Measurements from ENCODE around the gene SELE.

The SELE gene, protein sequence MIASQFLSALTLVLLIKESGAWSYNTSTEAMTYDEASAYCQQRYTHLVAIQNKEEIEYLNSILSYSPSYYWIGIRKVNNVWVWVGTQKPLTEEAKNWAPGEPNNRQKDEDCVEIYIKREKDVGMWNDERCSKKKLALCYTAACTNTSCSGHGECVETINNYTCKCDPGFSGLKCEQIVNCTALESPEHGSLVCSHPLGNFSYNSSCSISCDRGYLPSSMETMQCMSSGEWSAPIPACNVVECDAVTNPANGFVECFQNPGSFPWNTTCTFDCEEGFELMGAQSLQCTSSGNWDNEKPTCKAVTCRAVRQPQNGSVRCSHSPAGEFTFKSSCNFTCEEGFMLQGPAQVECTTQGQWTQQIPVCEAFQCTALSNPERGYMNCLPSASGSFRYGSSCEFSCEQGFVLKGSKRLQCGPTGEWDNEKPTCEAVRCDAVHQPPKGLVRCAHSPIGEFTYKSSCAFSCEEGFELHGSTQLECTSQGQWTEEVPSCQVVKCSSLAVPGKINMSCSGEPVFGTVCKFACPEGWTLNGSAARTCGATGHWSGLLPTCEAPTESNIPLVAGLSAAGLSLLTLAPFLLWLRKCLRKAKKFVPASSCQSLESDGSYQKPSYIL

DNA sequence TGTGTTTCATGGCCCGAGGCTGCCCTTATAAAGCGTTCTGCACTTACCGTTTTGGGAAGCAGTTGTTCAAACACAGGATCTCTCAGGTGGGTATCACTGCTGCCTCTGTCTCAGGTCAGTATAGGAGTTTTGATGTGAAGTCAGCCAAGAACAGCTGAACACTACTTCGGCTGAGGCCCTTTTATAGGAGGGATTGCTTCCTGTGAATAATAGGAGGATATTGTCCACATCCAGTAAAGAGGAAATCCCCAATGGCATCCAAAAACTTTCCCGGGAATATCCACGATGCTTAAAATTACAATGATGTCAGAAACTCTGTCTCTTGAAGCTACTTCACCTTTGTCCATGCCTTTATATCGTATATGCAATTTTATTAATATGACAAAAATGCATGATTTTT lies at the start of gene SELE:
Gene SELE, minus strand, starts transcription at position 156 of the 400 bp plus-strand sequence. CDS start 467 bp downstream, outside the sequence.
- no peak for DNase-seq

- DNase-seq, result no peak
These were observed 48.7 kb upstream of the SELE start for GRCh38 chr1:169782596-169782995.

- no peak for DNase-seq
These were observed 46.1 kb upstream of the SELE start for GRCh38 chr1:169779970-169780369.

DNA sequence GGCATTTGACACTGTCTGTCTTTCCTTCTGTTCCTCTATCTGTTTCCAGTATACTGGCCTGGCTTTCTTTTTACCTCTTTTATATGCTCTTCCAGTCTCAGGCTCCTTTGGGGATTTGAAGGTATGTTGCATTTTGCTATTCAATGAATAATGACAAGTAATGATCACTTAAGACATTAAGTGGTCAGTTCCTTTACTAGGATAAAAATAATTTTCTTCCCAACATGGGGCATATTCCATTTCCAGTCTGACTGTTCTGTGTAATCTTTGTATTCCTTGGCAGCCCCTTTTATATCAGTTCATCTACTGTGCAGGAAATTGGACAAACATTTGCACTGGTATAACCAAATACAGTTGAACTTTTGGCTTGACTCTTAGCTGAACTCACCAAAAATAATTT lies 45.3 kb upstream of the SELE start:
- DNase-seq, result no peak

DNA sequence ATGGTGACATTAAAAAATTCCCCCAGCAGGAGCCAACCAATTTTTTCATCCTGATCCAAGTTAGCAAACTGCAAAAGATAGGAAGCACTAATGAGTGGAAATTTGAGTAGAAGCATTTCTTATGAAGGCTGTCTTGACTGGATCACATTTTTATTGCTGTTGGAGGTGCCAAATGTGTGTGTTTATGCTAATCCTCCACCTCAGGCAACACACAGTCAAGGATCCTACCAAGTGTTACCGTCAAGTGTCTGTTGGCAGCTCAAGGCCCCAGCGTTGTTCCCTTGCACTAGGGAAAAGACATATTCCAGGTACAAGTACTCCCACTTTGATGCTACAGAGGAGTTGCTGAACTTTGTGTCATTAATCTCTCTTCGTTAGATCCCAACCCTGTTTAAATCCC lies 42.6 kb upstream of the SELE start:
- DNase-seq, result no peak

DNA sequence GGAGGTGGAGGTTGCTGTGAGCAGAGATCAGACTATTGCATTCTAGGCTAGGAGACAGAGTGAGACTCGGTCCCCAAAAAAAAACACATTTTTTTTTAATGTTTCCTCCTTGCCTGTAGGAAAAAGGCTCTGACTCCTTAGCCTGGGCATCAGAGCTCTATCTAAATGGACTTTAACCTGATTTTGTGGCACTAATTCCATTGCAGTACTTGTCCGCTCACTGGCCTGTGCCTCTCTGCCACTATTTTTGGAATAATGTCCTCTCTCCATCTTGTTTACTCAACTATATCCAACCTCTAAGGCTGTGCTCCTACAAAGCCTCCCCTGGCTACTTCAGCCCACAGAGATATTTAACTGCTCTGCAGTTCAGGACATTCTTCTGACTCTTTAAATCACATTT lies 34.3 kb upstream of the SELE start:
- no peak for DNase-seq

GRCh38 chr1:169765580-169766331 lies 31.9 kb upstream of the SELE start:
- no peak for DNase-seq

- no peak for DNase-seq
These were observed 31.0 kb upstream of the SELE start for GRCh38 chr1:169764919-169765318.

GRCh38 chr1:169762699-169763098 lies 28.8 kb upstream of the SELE start:
- no peak for DNase-seq

- no peak for DNase-seq
These were observed 25.2 kb upstream of the SELE start for GRCh38 chr1:169759038-169759437.

DNA sequence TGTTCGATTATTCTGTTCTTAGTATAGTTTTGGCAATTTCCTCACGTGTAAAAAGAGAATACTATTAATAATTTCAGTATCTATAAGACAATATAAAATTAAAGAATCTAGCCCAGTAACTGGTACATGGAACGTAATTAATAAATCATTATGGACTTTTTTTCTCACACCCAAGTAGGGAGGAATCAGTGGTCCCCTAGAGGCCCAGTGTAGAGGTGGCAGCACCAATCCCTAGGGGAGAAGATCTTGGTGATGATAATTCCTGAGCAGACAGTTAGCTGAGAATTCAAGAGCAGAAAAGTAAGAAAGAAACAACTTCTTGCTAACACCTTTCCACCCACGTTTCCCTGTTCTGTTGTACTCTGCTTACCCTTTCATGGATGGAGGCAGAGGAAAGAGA lies 19.7 kb upstream of the SELE start:
- DNase-seq, result no peak

- no peak for DNase-seq
These were observed 16.2 kb upstream of the SELE start for GRCh38 chr1:169750041-169750440.

GRCh38 chr1:169746550-169746949 lies 12.7 kb upstream of the SELE start:
- no peak for DNase-seq

DNA sequence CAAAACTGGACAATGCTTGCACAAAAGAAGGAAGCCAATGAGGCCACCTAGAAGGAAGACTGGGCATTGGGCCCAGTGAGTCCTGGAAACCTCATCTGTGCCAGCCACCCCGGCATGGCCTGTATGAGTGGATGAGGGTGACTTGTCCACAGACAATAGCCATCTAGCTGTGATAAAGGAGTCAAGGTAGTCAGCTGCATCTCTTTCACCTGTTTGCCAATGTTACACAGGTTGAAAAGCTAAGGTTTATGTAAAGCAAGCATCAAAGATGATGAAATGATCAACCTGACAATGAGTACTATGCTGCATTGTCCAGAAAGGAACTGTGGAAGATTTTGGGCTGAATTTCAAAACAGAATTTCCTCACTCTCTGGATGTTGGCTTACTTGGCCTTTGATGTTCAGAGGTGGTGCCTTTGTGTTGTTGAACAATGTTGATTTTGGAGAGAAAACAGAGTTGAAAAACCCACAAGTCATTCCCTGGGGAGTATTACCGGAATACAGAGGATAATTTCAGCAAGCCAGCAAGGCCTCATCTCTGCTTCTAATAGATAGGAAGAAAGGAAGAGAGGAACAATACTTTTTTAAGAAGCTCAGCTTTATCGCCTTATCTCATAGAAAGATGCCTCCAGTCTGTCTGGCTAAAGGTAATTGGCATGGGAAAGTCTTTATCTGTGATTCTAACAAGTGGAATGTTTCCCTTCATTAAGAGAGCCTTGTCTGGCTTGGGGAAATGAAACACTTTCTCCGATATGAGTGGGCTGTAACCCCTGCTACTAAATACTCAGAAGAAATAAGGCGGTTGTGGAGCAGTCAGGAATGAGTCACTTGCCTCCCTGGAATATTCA lies 11.4 kb upstream of the SELE start:
- DNase-seq, result no peak

GRCh38 chr1:169741666-169742394 lies 8.0 kb upstream of the SELE start:
- no peak for DNase-seq

DNA sequence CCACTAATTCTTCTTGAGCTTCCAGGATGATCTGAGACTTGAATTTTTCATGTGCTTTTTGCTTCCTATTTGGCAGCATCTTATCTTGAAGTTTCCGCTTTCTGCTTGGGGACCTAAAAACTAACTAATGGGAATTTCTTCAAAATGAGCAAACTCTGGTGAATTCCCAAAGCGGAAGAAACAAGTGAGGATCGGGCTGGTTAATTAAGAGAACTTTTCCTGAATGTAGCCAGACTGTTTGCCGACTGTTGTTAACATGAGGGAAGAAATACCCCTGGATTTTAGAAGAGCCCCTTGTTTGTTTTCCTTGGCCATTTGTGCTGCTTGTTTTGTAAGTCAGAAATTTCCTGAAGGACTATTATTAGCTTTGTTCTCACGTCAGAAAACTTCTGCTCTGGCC lies 6.1 kb upstream of the SELE start:
- DNase-seq, result no peak

DNA sequence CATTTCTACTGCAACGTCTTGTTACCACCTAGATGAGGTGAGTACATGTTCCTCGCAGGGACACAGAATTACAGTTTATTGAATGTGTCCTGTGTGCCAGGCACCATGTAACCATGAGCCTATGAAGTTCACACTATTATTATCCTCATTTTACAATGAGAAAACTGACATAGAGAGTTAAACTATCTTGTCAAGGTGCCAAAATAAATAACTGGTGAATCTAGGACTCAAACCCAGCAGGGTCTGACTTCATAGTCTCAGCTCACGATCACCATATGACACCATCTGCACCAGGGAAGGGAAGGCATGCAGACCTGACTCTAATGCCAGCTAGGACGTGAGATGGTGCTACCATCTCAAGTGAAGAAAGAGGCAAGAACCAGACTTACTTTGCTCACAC lies 2.4 kb downstream of the SELE start:
- no peak for DNase-seq

- no peak for DNase-seq
These were observed 3.9 kb downstream of the SELE start for GRCh38 chr1:169729991-169730390.

GRCh38 chr1:169727307-169727706 lies 6.6 kb downstream of the SELE start:
- DNase-seq, result no peak

- DNase-seq, result no peak
These were observed 7.0 kb downstream of the SELE start for GRCh38 chr1:169726851-169727250.

- DNase-seq, result no peak
These were observed 7.9 kb downstream of the SELE start for GRCh38 chr1:169725930-169726329.

DNA sequence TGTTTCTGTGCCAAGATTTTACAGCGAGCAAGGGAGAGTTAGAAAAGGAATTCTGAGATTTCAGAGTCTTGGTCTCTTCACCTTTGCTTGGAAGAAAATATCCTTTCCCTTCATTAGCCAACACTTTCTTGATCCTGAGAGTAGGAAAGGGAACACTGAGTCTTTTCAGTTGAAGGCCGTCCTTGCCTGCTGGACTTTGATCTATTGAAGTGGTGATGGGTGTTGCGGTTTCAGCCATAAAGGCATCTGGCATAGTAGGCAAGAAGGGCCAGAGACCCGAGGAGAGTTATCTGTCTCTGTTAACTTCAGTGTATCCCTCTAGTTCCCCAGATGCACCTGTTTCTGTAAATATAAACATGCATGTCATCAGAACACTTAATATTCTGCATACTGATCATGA lies 9.7 kb downstream of the SELE start:
- DNase-seq, result no peak
